ENCODE measurements around the gene NADSYN1. TPM values are rescaled to one million over a fixed set of nuclear protein-coding genes. Genes with fewer than 3 reads are reported as not detected.

NADSYN1 gene
- polyA plus RNA-seq, 1 donor from 2014 or later, result 66.9 TPM

- TF ChIP-seq MXI1 (conservative IDR thresholded peaks at IDR 0.05; ENCODE audit: poor library complexity, severe bottlenecking), result no peak
- TF ChIP-seq REST (IDR thresholded peaks at IDR 0.05; ENCODE audit: borderline replicate concordance), result no peak
- no peak for TF ChIP-seq EZH2 (IDR thresholded peaks at IDR 0.05; ENCODE audit: borderline replicate concordance, insufficient read depth, low read length, poor library complexity, severe bottlenecking)
- TF ChIP-seq SMC3 (conservative IDR thresholded peaks at IDR 0.05; ENCODE audit: poor library complexity), result no peak
- no peak for TF ChIP-seq TAF1 (IDR thresholded peaks at IDR 0.05; ENCODE audit: low read depth)
- no peak for TF ChIP-seq EP300 (conservative IDR thresholded peaks at IDR 0.05; ENCODE audit: poor library complexity, severe bottlenecking)
- no peak for TF ChIP-seq CTCF (IDR thresholded peaks at IDR 0.05; ENCODE audit: poor library complexity, severe bottlenecking)
- no peak for TF ChIP-seq POLR2AphosphoS5 (IDR thresholded peaks at IDR 0.05)
- TF ChIP-seq RAD21 (conservative IDR thresholded peaks at IDR 0.05), result no peak
- Histone ChIP-seq H3K9me2 (ENCODE audit: insufficient read depth, low read length) (no peaks in the 10 kb centered on the region), H3K9me3 (ENCODE audit: low read length) (no peaks in the 10 kb centered on the region), H3K27me3 (ENCODE audit: insufficient read depth, low read depth, low read length) (no peaks in the 10 kb centered on the region), H3F3A (ENCODE audit: insufficient read depth, low read length, poor library complexity, severe bottlenecking) (peaks cover 3% of the 10 kb centered on the region), H3K4me3 (ENCODE audit: low read length) (peak overlapping the region; percentile 16), H3K4me2 (ENCODE audit: low read length) (peak overlapping the region; percentile 77), H3K79me2 (replicated peaks; ENCODE audit: insufficient read depth, low read length) (peaks cover 37% of the 10 kb centered on the region), H3K36me3 (ENCODE audit: insufficient read depth, low read length) (no peaks in the 10 kb centered on the region), H3K27ac (ENCODE audit: low read length) (no peak overlapping the region), H2AFZ (ENCODE audit: low read depth, low read length) (no peak overlapping the region), H3K9ac (ENCODE audit: low read length) (no peak overlapping the region), H4K20me1 (ENCODE audit: insufficient read depth) (no peaks in the 10 kb centered on the region)
Observed at GRCh38 chr11:71450507-71450906, 2.5 kb upstream of the NADSYN1 start.

GRCh38 chr11:71450939-71451338 lies 2.1 kb upstream of the NADSYN1 start:
- Histone ChIP-seq H3K9me3 (ENCODE audit: low read length) (no peaks in the 10 kb centered on the region), H3K36me3 (ENCODE audit: insufficient read depth, low read length) (no peaks in the 10 kb centered on the region), H2AFZ (ENCODE audit: low read depth, low read length) (no peak overlapping the region), H3K27me3 (ENCODE audit: insufficient read depth, low read depth, low read length) (no peaks in the 10 kb centered on the region), H3F3A (ENCODE audit: insufficient read depth, low read length, poor library complexity, severe bottlenecking) (peaks cover 3% of the 10 kb centered on the region), H4K20me1 (ENCODE audit: insufficient read depth) (no peaks in the 10 kb centered on the region), H3K9me2 (ENCODE audit: insufficient read depth, low read length) (no peaks in the 10 kb centered on the region), H3K9ac (ENCODE audit: low read length) (no peak overlapping the region), H3K4me3 (ENCODE audit: low read length) (peak overlapping the region; percentile 16), H3K79me2 (replicated peaks; ENCODE audit: insufficient read depth, low read length) (peaks cover 37% of the 10 kb centered on the region), H3K27ac (ENCODE audit: low read length) (no peak overlapping the region), H3K4me2 (ENCODE audit: low read length) (no peak overlapping the region)
- TF ChIP-seq RAD21 (conservative IDR thresholded peaks at IDR 0.05), result no peak
- no peak for TF ChIP-seq SMC3 (conservative IDR thresholded peaks at IDR 0.05; ENCODE audit: poor library complexity)
- no peak for TF ChIP-seq REST (IDR thresholded peaks at IDR 0.05; ENCODE audit: borderline replicate concordance)
- no peak for TF ChIP-seq MXI1 (conservative IDR thresholded peaks at IDR 0.05; ENCODE audit: poor library complexity, severe bottlenecking)
- TF ChIP-seq EP300 (conservative IDR thresholded peaks at IDR 0.05; ENCODE audit: poor library complexity, severe bottlenecking), result no peak
- TF ChIP-seq EZH2 (IDR thresholded peaks at IDR 0.05; ENCODE audit: borderline replicate concordance, insufficient read depth, low read length, poor library complexity, severe bottlenecking), result no peak
- TF ChIP-seq TAF1 (IDR thresholded peaks at IDR 0.05; ENCODE audit: low read depth), result no peak
- TF ChIP-seq CTCF (IDR thresholded peaks at IDR 0.05; ENCODE audit: poor library complexity, severe bottlenecking), result no peak
- TF ChIP-seq POLR2AphosphoS5 (IDR thresholded peaks at IDR 0.05), result no peak
